NCI-H82 (cell line): ENCODE results near the gene LSM14A.
"Not testable (repeated sequence)": the region's sequence is repeated elsewhere in the genome, so short reads cannot be mapped to it uniquely, and the experiment has no call there.

Experiments used
- DNase-seq: peaks from one replicate; lab custom pipeline; 2025; lab: John Stamatoyannopoulos, UW

LSM14A gene

DNA sequence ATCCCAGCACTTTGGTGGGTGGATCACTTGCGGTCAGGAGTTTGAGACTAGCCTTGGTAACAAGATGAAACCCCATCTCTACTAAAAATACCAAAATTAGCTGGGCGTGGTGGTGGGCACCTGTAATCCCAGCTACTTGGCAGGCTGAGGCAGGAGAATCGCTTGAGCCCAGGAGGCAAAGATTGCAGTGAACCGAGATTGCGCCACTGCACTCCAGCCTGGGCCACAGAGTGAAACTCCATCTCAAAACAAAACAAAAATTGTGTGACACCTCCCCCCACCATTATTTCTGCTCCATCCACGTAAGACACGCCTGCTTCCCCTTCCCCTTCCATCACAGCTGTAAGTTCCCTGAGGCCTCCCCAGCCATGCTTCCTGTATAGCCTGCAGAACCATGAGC, 13.3 kb upstream of the LSM14A start:
- not testable (repeated sequence) for DNase-seq

DNA sequence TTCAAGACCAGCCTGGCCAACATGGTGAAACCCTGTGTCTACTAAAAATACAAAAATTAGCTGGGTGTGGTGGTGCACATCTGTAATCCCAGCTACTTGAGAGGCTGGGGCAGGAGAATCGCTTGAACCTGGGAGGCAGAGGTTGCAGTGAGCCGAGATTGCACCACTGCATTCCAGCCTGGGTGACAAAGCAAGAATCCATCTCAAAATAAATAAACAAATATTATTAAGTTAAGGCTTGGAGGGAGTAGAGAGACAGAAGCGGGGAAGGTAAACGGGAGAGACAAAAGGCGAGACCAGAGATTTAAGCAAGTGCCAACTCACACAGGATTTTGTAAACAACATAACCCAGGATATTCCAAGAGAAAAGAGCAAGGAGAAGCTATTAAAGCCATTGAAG, 12.8 kb upstream of the LSM14A start:
- DNase-seq: not testable (repeated sequence)

DNA sequence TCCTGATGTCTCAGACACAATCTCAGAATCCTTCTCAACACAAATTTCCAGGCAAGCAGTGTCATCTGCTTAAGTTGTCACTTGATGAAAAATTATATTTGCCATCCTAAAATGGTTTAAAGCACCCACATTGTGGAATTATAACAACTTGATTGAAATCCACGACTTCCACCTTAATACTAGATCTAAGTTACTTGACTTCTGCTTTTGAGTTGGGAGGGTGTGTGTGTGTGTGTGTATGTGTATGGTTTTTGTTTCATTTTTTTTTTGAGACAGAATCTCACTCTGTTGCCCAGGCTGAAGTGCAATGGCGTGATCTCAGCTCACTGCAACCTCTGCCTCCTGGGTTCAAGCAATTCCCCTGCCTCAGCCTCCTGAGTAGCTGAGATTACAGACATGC, 10.4 kb upstream of the LSM14A start:
- not testable (repeated sequence) for DNase-seq

GRCh38 chr19:34165295-34165738, 7.0 kb upstream of the LSM14A start:
- DNase-seq: no peak

DNA sequence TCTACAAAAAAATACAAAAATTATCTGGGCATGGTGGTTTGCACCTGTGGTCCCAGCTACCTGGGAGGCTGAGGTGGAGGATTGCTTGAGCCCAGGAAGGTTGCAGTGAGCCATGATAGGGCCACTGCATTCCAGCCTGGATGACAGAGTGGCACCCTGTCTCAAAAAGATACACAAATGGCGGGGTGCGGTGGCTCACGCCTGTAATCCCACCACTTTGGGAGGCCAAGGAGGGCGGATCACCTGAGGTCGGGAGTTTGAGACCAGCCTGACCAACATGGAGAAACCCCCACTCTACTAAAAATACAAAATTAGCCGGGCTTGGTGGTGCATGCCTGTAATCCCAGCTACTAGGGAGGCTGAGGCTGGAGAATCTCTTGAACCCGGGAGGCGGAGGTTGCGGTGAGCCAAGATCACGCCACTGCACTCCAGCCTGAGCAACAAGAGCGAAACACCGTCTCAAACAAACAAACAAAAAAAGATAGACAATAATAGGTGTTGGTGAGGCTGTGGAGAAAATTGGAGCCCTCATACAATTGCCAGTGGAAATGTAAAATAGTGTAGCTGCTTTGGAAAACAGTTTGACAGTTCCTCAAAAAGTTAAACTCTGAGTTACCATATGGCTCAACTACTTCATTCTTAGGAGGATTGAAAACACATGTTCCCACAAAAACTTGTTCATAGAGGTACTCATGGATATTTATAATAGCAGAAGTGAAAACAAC, 2.7 kb upstream of the LSM14A start:
- DNase-seq: not testable (repeated sequence)

DNA sequence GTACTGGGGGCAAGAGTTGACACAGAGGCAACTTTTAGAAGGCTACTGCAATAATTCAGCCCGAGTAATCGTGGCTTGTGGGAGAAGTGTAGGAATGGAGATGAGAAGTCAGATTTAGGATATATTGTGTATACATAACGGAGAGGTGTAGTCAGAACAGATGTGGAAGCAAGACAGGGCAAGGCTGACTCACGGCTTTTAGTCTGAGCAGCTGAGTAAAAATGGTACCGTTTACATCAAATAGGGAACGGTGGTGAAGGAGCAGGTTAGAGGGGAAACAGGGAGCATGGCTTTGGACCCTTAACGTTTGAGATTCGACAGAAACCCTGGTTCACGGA, 796 bp upstream of the LSM14A start:
- no peak for DNase-seq

DNA sequence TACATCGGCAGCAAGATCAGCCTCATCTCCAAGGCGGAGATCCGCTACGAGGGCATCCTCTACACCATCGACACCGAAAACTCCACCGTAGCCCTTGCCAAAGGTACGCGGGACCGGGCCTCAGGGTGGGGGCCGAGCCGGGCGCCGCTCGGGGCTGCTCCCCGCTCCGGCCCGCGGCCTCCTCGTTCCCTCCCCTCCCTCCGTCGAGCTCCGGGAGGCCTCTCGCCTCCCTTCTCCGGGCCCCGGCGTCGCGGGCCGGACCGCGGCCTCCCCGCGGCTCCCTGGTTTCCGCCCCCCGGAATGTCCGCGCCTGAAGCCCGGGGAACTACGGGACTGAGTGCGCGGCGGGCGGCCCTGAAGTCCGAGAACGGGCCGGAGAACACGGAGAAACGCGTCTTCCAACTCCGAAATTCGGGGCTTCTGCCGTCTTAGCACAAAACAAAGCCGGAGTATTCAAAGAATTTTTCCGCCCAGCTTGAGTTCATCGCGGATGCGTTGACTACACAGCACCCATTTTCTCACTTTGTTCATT, 423 bp downstream of the LSM14A start:
- DNase-seq: no peak

DNA sequence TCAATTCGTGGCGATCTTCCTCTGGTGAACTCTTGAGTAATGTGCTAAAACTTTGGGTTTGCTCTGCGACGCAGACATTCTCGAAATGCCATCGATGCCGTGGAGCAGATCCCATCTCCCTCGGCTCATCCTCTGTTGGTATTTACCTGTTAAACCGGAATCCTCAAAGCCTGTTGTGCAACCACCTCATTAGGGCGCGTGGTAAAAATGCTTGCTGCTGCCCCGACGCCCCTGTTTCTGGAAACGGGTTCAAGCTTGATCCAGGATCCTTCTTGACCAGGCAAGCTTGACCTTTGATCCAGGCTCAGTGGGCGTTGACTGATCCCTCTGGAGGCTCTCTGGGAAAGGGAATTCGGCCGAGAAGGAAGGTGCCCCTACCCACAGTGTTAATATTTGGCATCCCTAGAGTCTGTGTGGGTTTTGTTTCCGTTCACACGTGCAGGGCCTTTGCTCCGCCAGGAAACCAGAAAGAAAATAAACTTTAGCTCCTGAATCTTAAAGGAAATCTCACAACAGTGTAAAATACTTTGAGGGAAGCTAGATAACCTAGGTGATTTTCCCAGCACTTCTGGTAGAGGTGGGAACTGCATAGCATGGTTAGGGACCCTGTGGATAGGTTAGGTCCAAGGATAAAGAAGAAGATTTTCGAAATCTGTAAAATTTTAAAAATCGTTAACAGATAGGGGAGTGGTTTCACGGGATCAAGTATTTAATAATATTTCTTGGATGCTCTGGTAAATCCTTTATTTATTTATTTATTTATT, 1.1 kb downstream of the LSM14A start:
- DNase-seq: peak; percentile 49

- DNase-seq: peak; percentile 30
Observed at GRCh38 chr19:34175173-34175572, 2.9 kb downstream of the LSM14A start.

- no peak for DNase-seq
Observed at GRCh38 chr19:34176581-34176980, 4.3 kb downstream of the LSM14A start.

- DNase-seq: no peak
Observed at GRCh38 chr19:34178274-34178610, 5.9 kb downstream of the LSM14A start.

- no peak for DNase-seq
Observed at GRCh38 chr19:34179066-34179465, 6.8 kb downstream of the LSM14A start.

- DNase-seq: no peak
Observed at GRCh38 chr19:34180273-34180672, 8.0 kb downstream of the LSM14A start.

DNA sequence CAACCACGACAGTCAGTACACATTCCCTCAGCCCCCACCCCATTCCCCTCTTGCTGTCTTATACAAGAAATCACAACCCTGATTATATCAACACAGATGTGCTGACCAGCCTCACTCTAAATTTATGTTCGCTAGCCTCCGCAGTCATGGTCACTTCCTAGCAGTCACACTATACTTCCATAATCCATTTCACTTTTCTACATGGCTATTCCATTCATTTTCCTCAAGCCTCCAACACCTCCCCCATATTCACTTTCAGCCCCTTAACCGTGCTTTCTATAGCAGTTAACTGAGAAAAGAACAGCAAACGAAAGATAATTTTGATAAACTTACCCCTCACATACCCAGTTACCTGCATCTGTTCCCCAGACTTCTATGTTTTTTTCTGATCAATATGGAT, 8.4 kb downstream of the LSM14A start:
- DNase-seq: no peak

DNA sequence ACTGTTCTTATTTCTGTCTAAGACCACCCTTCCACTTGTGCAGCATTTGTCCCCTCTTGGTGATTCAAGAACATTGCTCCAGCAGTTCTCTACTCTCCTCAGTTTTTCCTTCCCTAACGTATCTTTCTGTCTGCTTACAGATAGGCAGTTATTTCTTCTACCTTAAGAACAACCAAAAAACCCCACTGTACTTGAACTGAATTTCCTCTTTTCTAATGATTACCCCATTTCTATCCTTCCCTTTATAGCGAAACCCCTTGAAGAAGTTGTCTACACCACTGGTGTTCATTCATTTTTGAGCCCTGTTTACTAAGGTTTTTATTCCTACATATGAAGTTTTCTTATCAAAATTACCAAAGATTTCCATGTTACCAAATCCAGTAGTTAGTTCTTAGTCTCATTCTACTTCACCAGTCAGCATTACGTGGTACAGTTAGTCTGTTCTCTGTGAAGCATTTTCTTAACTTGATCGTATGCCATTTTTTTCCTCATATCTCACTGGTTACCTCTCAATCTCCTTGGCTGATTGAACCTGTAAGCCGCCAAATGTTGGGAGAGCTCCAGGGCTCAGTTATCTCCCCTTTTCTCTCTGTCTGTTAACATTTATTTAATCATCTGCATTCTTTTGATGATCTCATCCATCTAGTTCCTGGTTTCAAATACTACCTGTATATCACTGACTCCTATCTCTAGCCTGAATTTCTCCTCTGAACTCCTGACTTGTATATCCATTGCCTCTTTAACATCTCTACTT, 9.0 kb downstream of the LSM14A start:
- no peak for DNase-seq

- DNase-seq: no peak
Observed at GRCh38 chr19:34182125-34182524, 9.8 kb downstream of the LSM14A start.

- no peak for DNase-seq
Observed at GRCh38 chr19:34184880-34185491, 12.7 kb downstream of the LSM14A start.

- peak; percentile 17 for DNase-seq
Observed at GRCh38 chr19:34186205-34186604, 13.9 kb downstream of the LSM14A start.

DNA sequence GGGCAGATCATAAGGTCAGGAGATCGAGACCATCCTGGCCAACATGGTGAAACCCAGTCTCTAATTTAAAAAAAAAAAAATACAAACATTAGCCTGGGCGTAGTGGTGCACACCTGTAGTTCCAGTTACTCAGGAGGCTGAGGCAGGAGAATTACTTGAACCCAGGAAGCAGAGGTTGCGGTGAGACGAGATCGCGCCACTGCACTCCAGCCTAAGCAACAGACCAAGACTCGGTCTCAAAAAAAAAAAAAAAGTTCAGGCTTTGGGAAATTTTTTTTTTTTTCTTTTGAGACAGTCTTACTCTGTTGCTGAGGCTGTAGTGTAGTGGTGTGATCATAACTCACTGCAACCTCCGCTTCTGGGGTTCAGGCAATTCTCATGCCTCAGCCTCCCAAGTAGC, 14.7 kb downstream of the LSM14A start:
- DNase-seq: no peak

GRCh38 chr19:34188408-34188807, 16.1 kb downstream of the LSM14A start:
- DNase-seq: no peak

GRCh38 chr19:34189199-34189916, 17.1 kb downstream of the LSM14A start:
- DNase-seq: peak; percentile 74
